CD4-positive, CD25-positive, alpha-beta regulatory T cell (primary cell): ENCODE data around the gene NFKBIA. TPM values are rescaled to one million over a fixed set of nuclear protein-coding genes. Genes with fewer than 3 reads are reported as not detected.
"Not testable (repeated sequence)": the region's sequence is repeated elsewhere in the genome, so short reads cannot be mapped to it uniquely, and the experiment has no call there.

ENCODE experiments used
- ATAC-seq, 2 donors: fragments of 150-1000 bp; cut with Tn5 transposase; one replicate each; pipeline ENCODE4 v1.10.0; 2021; ENCODE audit warnings: low read depth in 2 of 2, moderate number of reproducible peaks in 2 of 2, moderate library complexity in 1 of 2
- DNase-seq, 3 donors: peaks; one replicate each; pipeline versions ENCODE4 v3.0.0 to v3.0.0-alpha.2; 2012 to 2022; ENCODE audit warnings: mixed read lengths in 1 of 3
- H3K27ac ChIP-seq: one replicate; pipeline ENCODE4 v1.7.0; 2013; ENCODE audit warnings: mild to moderate bottlenecking, low read length; ENCODE audit not compliant: insufficient read depth, poor library complexity, severe bottlenecking
- H3K27me3 ChIP-seq: one replicate; pipeline ENCODE4 v1.7.0; 2013; ENCODE audit warnings: low read length; ENCODE audit not compliant: control insufficient read depth, insufficient read depth
- H3K36me3 ChIP-seq: one replicate; pipeline ENCODE4 v1.7.0; 2013; ENCODE audit warnings: mild to moderate bottlenecking, low read length, moderate library complexity; ENCODE audit not compliant: control insufficient read depth, insufficient read depth
- H3K4me1 ChIP-seq: 2 replicates; pipeline ENCODE4 v1.7.0; 2013; ENCODE audit warnings: mild to moderate bottlenecking, low read length; ENCODE audit not compliant: insufficient read depth, control insufficient read depth, poor library complexity, severe bottlenecking
- H3K4me3 ChIP-seq: one replicate; pipeline ENCODE4 v1.7.0; 2013; ENCODE audit warnings: low read depth, mild to moderate bottlenecking, low read length, moderate library complexity
- H3K9me3 ChIP-seq, 2 experiments: 1 replicate in 1 of 2; 2 replicates in 1 of 2; pipeline ENCODE4 v1.7.0; 2013; ENCODE audit warnings: low read length in 2 of 2, mild to moderate bottlenecking in 1 of 2, moderate library complexity in 1 of 2; ENCODE audit not compliant: control insufficient read depth in 2 of 2
- H3K27ac Mint-ChIP-seq, 3 donors: one replicate each; pipeline ENCODE4 v1.8.0; 2020 to 2022; ENCODE audit warnings: mild to moderate bottlenecking in 3 of 3, mixed read lengths in 3 of 3, moderate library complexity in 2 of 3
- H3K27me3 Mint-ChIP-seq: one replicate; pipeline ENCODE4 v1.8.0; 2022; ENCODE audit warnings: mild to moderate bottlenecking, mixed read lengths
- H3K36me3 Mint-ChIP-seq: one replicate; pipeline ENCODE4 v1.8.0; 2020; ENCODE audit warnings: mixed read lengths
- H3K4me1 Mint-ChIP-seq, 4 donors: one replicate each; pipeline ENCODE4 v1.8.0; 2020 to 2022; ENCODE audit warnings: mixed read lengths in 4 of 4, mild to moderate bottlenecking in 1 of 4
- H3K4me3 Mint-ChIP-seq, 4 donors: one replicate each; pipeline ENCODE4 v1.8.0; 2020 to 2022; ENCODE audit warnings: mild to moderate bottlenecking in 4 of 4, mixed read lengths in 4 of 4, moderate library complexity in 3 of 4
- H3K9me3 Mint-ChIP-seq, 7 donors: one replicate each; pipeline ENCODE4 v1.8.0; 2020 to 2022; ENCODE audit warnings: mixed read lengths in 7 of 7, mild to moderate bottlenecking in 3 of 7, moderate library complexity in 2 of 7
- polyA plus RNA-seq, 4 donors: library from polyadenylated mRNA; unstranded; fragments of 300-500 nt; fragmentation: Illumina TruSeq; gene quantifications; one replicate each; pipeline ENCODE4 v1.2.3, GENCODE V29; 2021
- total RNA-seq: library from RNA; stranded (reverse); gene quantifications from one replicate; pipeline ENCODE4 v1.2.3, GENCODE V29; 2022

Gene NFKBIA, protein sequence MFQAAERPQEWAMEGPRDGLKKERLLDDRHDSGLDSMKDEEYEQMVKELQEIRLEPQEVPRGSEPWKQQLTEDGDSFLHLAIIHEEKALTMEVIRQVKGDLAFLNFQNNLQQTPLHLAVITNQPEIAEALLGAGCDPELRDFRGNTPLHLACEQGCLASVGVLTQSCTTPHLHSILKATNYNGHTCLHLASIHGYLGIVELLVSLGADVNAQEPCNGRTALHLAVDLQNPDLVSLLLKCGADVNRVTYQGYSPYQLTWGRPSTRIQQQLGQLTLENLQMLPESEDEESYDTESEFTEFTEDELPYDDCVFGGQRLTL
- 1,380 TPM for total RNA-seq
- polyA plus RNA-seq: 100 to 1,000 TPM; 210 to 290 (median 243) TPM

DNA sequence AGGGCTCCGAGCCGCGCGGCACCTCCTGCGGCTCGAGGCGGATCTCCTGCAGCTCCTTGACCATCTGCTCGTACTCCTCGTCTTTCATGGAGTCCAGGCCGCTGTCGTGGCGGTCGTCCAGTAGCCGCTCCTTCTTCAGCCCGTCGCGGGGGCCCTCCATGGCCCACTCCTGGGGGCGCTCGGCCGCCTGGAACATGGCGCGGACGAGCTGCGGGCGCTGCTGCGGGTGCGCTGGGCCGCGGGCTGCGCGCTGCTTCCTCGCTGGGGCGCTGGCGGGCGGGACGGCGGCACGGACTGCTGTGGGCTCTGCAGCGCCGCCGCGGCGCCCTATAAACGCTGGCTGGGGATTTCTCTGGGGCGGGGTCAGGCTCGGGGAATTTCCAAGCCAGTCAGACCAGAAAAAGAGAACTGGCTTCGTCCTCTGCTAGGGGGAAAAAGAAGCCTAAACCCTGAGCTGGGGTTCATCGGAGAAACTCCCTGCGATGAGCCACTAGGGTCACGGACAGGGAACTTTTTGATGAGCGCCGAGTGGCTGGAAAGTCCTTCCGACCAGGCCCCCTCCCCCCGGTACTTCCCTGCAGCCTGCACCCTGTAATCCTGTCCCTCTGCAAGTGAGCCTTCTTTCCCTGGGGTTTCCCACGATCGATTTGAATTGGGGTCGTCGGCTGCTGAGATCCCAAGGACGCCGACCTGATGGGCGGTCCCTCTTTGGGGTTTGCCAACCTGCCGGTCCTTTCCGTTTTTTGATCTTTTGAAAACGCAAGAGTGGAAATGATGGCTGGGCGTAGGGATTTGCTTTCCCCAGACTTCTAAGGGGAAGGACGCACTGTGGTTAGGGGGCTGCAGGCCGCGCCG is at the start of gene NFKBIA:
TSS of gene NFKBIA (minus strand) at position 301 of the 855 bp plus-strand sequence. CDS start at position 196, 105 bp downstream.
- Mint-ChIP-seq H3K36me3 (peaks cover 29% of the 10 kb centered on the region), H3K27me3 (peaks cover 10% of the 10 kb centered on the region), H3K9me3 (no peaks in the 10 kb centered on the region), H3K4me1 (peaks cover 22 to 64% (median 47%) of the 10 kb centered on the region in 4 donors), H3K27ac (peak within 1 kb of the TSS; percentile 97 to 98 (median 98)), H3K4me3 (peak within 1 kb of the TSS; percentile 94 to 98 (median 96))
- Histone ChIP-seq H3K36me3 (peaks cover 38% of the 10 kb centered on the region), H3K9me3 (no peaks in the 10 kb centered on the region), H3K27me3 (no peaks in the 10 kb centered on the region), H3K4me1 (peaks cover 59% of the 10 kb centered on the region), H3K4me3 (peak within 1 kb of the TSS; percentile 95), H3K27ac (peak within 1 kb of the TSS; percentile 100)
- DNase-seq (peak; percentile 87 to 93 (median 91)), ATAC-seq (peak; percentile 70 to 74)

DNA sequence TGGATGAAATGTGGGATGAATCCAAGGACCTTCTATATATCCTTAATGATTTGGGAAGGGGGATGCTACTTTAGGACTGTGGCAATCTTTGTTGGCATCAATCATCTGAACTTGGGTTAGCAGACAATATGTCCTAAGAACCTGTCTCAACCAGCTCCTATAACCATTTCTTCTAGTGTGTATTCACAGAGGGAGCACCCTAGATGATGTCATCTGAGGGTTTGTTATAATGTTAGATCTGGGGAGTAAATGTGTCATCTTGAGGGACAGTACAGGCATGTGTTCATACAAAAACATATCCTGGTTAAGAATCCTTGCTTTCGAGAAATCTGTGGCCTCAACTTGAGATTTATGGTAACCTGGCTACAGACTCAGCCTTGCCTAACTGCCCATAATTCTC is 41.9 kb upstream of the NFKBIA start:
- H3K9me3 ChIP-seq: no peaks in the 10 kb centered on the region
- ATAC-seq: no peak
- Mint-ChIP-seq H3K36me3 (no peaks in the 10 kb centered on the region), H3K27ac (no peak overlapping the region), H3K4me3 (no peak overlapping the region), H3K27me3 (peaks cover 5% of the 10 kb centered on the region), H3K9me3 (peaks cover 0 to 5% (median 0%) of the 10 kb centered on the region in 7 donors), H3K4me1 (no peaks in the 10 kb centered on the region)
- no peak overlapping the region for H3K4me3 ChIP-seq
- peaks cover 5% of the 10 kb centered on the region for H3K27me3 ChIP-seq
- H3K36me3 ChIP-seq: no peaks in the 10 kb centered on the region
- H3K4me1 ChIP-seq: no peaks in the 10 kb centered on the region
- DNase-seq: no peak
- no peak overlapping the region for H3K27ac ChIP-seq

DNA sequence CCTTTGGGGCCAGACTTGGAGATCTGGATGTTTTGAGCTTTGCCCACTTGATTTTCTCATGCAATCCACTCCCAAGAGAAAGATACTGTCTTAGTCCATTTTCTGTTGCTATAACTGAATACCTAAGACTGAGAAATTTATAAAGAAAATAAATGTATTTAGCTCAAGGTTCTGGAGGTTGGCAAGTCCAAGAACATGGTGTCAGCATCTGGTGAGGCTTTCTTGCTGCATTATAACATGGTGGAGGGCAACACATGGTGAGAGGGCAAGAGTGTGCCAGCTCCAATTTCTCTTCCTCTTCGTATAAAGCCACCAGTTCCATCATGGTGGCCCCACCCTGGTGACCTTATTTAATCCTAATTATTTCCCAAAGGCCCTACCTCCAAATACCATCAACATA is 39.6 kb upstream of the NFKBIA start:
- Mint-ChIP-seq H3K4me1 (no peaks in the 10 kb centered on the region), H3K36me3 (no peaks in the 10 kb centered on the region), H3K4me3 (no peak overlapping the region), H3K27ac (no peak overlapping the region), H3K27me3 (peaks cover 9% of the 10 kb centered on the region), H3K9me3 (peaks cover 0 to 5% (median 0%) of the 10 kb centered on the region in 7 donors)
- Histone ChIP-seq H3K36me3 (no peaks in the 10 kb centered on the region), H3K4me1 (no peaks in the 10 kb centered on the region), H3K9me3 (no peaks in the 10 kb centered on the region), H3K27ac (no peak overlapping the region), H3K4me3 (no peak overlapping the region), H3K27me3 (peaks cover 5% of the 10 kb centered on the region)
- DNase-seq (no peak), ATAC-seq (no peak)

DNA sequence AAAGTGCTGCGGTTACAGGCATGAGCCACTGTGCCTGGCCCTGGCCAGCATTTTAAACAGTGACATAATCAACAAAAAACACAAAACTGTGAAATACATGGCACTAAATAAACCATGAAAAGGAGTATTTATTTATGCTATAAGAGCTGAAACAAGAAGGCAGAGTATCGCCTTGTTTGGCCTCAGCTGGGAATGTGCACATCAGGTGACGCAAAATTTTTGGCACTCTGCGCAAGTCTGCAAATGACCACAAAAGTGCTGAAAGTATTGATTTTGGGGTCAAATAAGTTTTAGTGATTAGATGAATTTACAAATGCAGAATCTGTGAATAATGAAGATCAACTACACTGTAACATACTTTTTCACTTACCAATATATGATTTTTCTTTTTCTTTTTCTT is 36.6 kb upstream of the NFKBIA start:
- H3K4me3 ChIP-seq: no peak overlapping the region
- DNase-seq: no peak
- H3K9me3 ChIP-seq: no peaks in the 10 kb centered on the region
- peaks cover 13% of the 10 kb centered on the region for H3K27me3 Mint-ChIP-seq
- H3K4me1 ChIP-seq: no peaks in the 10 kb centered on the region
- H3K4me3 Mint-ChIP-seq: no peak overlapping the region
- H3K36me3 ChIP-seq: no peaks in the 10 kb centered on the region
- ATAC-seq: no peak
- no peaks in the 10 kb centered on the region for H3K4me1 Mint-ChIP-seq
- H3K27me3 ChIP-seq: peaks cover 5% of the 10 kb centered on the region
- peaks cover 0 to 5% (median 0%) of the 10 kb centered on the region in 7 donors for H3K9me3 Mint-ChIP-seq
- no peak overlapping the region for H3K27ac ChIP-seq
- H3K27ac Mint-ChIP-seq: no peak overlapping the region
- no peaks in the 10 kb centered on the region for H3K36me3 Mint-ChIP-seq

DNA sequence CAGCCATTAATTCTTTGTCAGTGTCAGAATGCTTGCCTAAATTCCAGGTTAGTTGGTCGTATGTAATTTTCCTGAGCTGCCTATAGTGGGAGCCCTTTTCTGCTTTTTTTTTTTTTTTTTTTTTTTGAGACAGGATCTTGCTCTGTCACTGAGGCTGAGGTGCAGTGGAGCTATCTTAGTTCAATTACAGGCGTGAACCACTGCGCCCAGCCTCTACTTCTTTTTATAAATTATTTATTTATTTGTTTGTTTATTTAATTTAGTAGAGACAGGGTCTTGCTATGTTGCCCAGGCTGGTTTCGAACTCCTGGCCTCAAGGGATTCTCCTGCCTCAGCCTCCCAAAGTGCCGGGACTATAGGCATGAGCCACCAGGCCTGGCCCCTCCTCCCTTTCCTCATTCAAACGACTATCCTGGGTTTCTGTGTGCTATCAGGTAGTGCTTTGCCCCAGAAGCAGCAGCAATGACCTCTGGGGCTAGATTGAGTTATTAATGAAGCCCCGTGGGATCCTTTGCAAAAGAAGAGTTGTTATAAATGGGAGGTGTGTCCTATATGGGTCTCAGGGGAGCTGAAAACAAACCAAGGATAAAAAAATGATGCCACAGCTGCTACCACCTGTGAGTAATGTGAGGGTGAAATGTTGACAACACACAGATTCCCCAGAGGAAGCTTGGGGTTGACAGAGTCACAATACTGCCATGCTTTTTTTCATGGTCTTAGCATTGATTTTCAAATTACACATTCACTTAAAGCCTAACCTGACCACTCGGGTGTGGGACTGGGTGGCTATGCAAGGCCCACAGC is 34.6 kb upstream of the NFKBIA start:
- H3K36me3 ChIP-seq: no peaks in the 10 kb centered on the region
- Mint-ChIP-seq H3K27ac (no peak overlapping the region), H3K27me3 (peaks cover 15% of the 10 kb centered on the region), H3K4me1 (no peaks in the 10 kb centered on the region), H3K4me3 (no peak overlapping the region), H3K36me3 (no peaks in the 10 kb centered on the region), H3K9me3 (peaks cover 0 to 3% (median 0%) of the 10 kb centered on the region in 7 donors)
- no peak overlapping the region for H3K4me3 ChIP-seq
- ATAC-seq (no peak), DNase-seq (peak in 1 of 3 donors; percentile 42)
- H3K27ac ChIP-seq: no peak overlapping the region
- no peaks in the 10 kb centered on the region for H3K9me3 ChIP-seq
- H3K4me1 ChIP-seq: no peaks in the 10 kb centered on the region
- H3K27me3 ChIP-seq: peaks cover 5% of the 10 kb centered on the region

DNA sequence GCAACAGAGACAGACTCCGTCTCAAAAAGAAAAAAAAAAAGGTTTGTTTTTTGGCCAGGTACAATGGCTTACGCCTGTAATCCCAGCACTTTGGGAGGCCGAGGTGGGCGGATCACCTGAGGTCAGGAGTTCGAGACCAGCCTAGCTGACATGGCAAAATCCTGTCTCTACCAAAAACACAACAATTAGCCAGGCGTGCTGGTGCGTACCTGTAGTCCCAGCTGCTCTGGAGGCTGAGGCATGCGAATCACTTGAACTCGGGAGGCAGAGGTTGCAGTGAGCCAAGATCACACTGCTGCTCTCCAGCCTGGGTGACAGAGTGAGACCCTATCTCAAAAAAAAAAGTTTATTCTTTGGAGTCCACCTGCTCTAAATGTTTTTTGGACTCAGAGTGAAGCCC is 33.9 kb upstream of the NFKBIA start:
- H3K4me1 Mint-ChIP-seq, H3K36me3 Mint-ChIP-seq, H3K4me3 Mint-ChIP-seq, H3K27ac Mint-ChIP-seq, H3K4me1 ChIP-seq, H3K9me3 ChIP-seq, H3K27me3 ChIP-seq, H3K27me3 Mint-ChIP-seq, H3K27ac ChIP-seq, H3K9me3 Mint-ChIP-seq, DNase-seq, H3K36me3 ChIP-seq, ATAC-seq, H3K4me3 ChIP-seq: not testable (repeated sequence)

DNA sequence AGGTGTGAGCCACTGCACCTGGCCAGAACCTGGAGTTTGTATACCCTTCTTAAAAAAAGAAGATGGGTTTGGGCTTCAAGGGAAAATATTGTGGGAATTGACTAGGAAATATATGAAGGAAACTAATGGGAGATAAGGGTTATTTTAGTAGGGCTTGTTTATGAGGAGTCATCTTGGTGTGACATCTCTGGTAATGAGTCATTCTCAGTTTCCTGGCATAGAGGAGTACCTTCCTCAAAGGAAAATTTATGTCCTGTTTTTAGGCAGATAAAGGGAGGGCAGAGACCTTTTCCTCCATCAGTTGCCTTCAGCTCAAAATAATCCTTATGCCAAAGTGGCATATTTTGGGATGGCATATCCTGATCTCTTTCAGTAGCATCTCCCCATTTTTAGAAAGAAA is 30.6 kb upstream of the NFKBIA start:
- Mint-ChIP-seq H3K36me3 (no peaks in the 10 kb centered on the region), H3K9me3 (no peaks in the 10 kb centered on the region), H3K4me1 (peaks cover 0 to 2% (median under 1%) of the 10 kb centered on the region in 4 donors), H3K27ac (no peak overlapping the region), H3K4me3 (no peak overlapping the region), H3K27me3 (peaks cover 10% of the 10 kb centered on the region)
- Histone ChIP-seq H3K4me1 (no peaks in the 10 kb centered on the region), H3K27ac (no peak overlapping the region), H3K27me3 (no peaks in the 10 kb centered on the region), H3K4me3 (no peak overlapping the region), H3K36me3 (no peaks in the 10 kb centered on the region), H3K9me3 (no peaks in the 10 kb centered on the region)
- no peak for DNase-seq
- no peak for ATAC-seq
